Keratinocyte (primary cell): Measurements from ENCODE around the gene RASSF7. TPM values are rescaled to one million over a fixed set of nuclear protein-coding genes. Genes with fewer than 3 reads are reported as not detected.

Experiments used
- DNase-seq: peaks from one replicate; pipeline ENCODE4 v3.0.0-alpha.2; 2011; ENCODE audit warnings: low read depth, missing footprints, low spot score
- FAIRE-seq: peaks from 2 replicates; lab custom pipeline; 2011; peaks lifted over from hg19 to GRCh38; lab: Jason Lieb, UNC
- H2AFZ ChIP-seq: 2 replicates; pipeline ENCODE4 v1.6.0; 2012; ENCODE audit warnings: low read length, control low read depth, inconsistent platforms; ENCODE audit not compliant: control insufficient read depth
- H3K27ac ChIP-seq: 2 replicates; pipeline ENCODE4 v1.5.1; 2011; ENCODE audit warnings: low read length; ENCODE audit not compliant: control insufficient read depth, insufficient read depth
- H3K27me3 ChIP-seq: 3 replicates; pipeline ENCODE4 v1.6.0; 2011; ENCODE audit warnings: low read length; ENCODE audit not compliant: control insufficient read depth, insufficient read depth; ENCODE audit errors: extremely low read depth
- H3K36me3 ChIP-seq, 2 experiments: 2 replicates in 1 of 2; 3 replicates in 1 of 2; pipeline ENCODE4 v1.5.1; 2011; ENCODE audit warnings: low read length in 2 of 2, mild to moderate bottlenecking in 1 of 2; ENCODE audit not compliant: control insufficient read depth in 2 of 2, insufficient read depth in 2 of 2; ENCODE audit errors: extremely low read depth in 1 of 2
- H3K4me1 ChIP-seq: 3 replicates; pipeline ENCODE4 v1.5.1; 2011; ENCODE audit warnings: low read length; ENCODE audit not compliant: control insufficient read depth, insufficient read depth; ENCODE audit errors: extremely low read depth
- H3K4me2 ChIP-seq: 3 replicates; pipeline ENCODE4 v1.6.0; 2011; ENCODE audit warnings: low read depth, low read length; ENCODE audit not compliant: control insufficient read depth, insufficient read depth; ENCODE audit errors: extremely low read depth
- H3K4me3 ChIP-seq, 3 experiments: fragments of 200-600 bp in 1 of 3; sonication (generic) in 1 of 3; 2 replicates in 2 of 3; 3 replicates in 1 of 3; pipeline ENCODE4 v1.5.1; 2011 to 2016; ENCODE audit warnings: low read length in 3 of 3, mild to moderate bottlenecking in 3 of 3, control low read depth in 2 of 3, inconsistent platforms in 1 of 3, low read depth in 1 of 3, mixed read lengths in 1 of 3, mixed run types in 1 of 3, moderate library complexity in 1 of 3; ENCODE audit not compliant: control insufficient read depth in 2 of 3, insufficient read depth in 2 of 3; ENCODE audit errors: extremely low read depth in 1 of 3
- H3K79me2 ChIP-seq: 2 replicates; pipeline ENCODE4 v1.6.0; 2012; ENCODE audit warnings: low read length; ENCODE audit not compliant: control insufficient read depth, insufficient read depth
- H3K9ac ChIP-seq: 3 replicates; pipeline ENCODE4 v1.6.0; 2011; ENCODE audit warnings: low read length; ENCODE audit not compliant: control insufficient read depth, insufficient read depth; ENCODE audit errors: extremely low read depth
- H3K9me1 ChIP-seq: 3 replicates; pipeline ENCODE4 v1.6.0; 2011; ENCODE audit warnings: low read length; ENCODE audit not compliant: control insufficient read depth, insufficient read depth; ENCODE audit errors: extremely low read depth
- H3K9me3 ChIP-seq: 2 replicates; pipeline ENCODE4 v1.5.1; 2012; ENCODE audit warnings: low read depth, low read length; ENCODE audit not compliant: control insufficient read depth
- H4K20me1 ChIP-seq: 3 replicates; pipeline ENCODE4 v1.6.0; 2011; ENCODE audit warnings: low read length; ENCODE audit not compliant: control insufficient read depth, insufficient read depth; ENCODE audit errors: extremely low read depth
- EZH2 ChIP-seq: IDR thresholded peaks from one replicate; pipeline ENCODE4 v1.6.1; 2012; ENCODE audit warnings: inconsistent platforms, mild to moderate bottlenecking, low read length, moderate library complexity
- dilution Hi-C: fragments of 300-500 bp; cut with MboI; formaldehyde crosslinking; loops from one replicate; pipeline ENCODE4 v1.7.0; 2020; ENCODE audit warnings: low sequenced_read_pairs; ENCODE audit not compliant: extremely low pct_ligation_motif_present
- polyA plus RNA-seq, 5 experiments: library from polyadenylated mRNA; depleted of rRNA in 3 of 5; stranded (reverse) in 3 of 5; stranded (forward) in 1 of 5; unstranded in 1 of 5; fragments of >200 nt; gene quantifications; 1 replicate in 1 of 5; 2 replicates in 3 of 5; 3 replicates in 1 of 5; pipeline versions ENCODE4 v1.2.1 to v1.2.3, GENCODE V29; 2011 to 2012; ENCODE audit warnings: missing spikeins in 2 of 5, low read depth in 1 of 5, low replicate concordance in 1 of 5
- TF ChIP-seq, protein P1 (sequence below), 3 experiments: IDR thresholded peaks in 1 of 3; conservative IDR thresholded peaks in 1 of 3; optimal IDR thresholded peaks in 1 of 3; 2 replicates in 2 of 3; 3 replicates in 1 of 3; pipeline versions ENCODE3 to v1.5.1; 2011; ENCODE audit warnings: low read length in 3 of 3, mild to moderate bottlenecking in 3 of 3, moderate library complexity in 2 of 3, control low read depth in 1 of 3, inconsistent platforms in 1 of 3; ENCODE audit not compliant: insufficient read depth in 2 of 3; ENCODE audit errors: extremely low read depth in 1 of 3

RASSF7 gene
- polyA plus RNA-seq, 1 donor (not counting 4 experiments of a cell fraction or from before 2014, with no cell fraction given) = 24.3 TPM

DNA sequence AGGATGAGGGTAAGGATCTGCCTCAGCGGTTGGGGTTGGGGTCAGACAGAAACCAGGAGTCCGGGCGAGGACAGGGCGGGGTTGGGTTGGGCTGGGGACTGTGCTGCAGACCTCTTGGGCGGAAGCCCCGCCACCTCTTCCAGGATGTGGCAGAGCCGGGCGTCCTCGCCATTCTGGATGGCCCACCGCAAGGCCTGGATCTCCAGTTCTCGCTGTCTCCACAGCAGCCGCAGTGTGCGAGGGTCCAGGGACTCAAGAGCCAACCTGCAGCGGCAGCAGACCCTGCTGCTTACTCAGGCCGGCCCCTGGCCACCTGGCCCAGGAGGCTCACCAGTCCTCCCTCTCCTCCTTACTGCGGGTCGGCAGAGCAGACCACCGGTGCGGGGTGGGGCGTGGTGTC is 2.3 kb upstream of the RASSF7 start:
- Histone ChIP-seq H3K9me1 (no peaks in the 10 kb centered on the region), H4K20me1 (no peaks in the 10 kb centered on the region), H3K27me3 (peaks cover 28% of the 10 kb centered on the region), H3K4me1 (peaks cover 15% of the 10 kb centered on the region), H3K9ac (no peak overlapping the region), H3K4me3 (no peak overlapping the region), H3K27ac (no peak overlapping the region), H3K9me3 (no peaks in the 10 kb centered on the region), H3K4me2 (no peak overlapping the region), H2AFZ (no peak overlapping the region), H3K36me3 (peaks cover 4 to 12% of the 10 kb centered on the region in 2 experiments), H3K79me2 (peaks cover 16% of the 10 kb centered on the region)
- DNase-seq (no peak), FAIRE-seq (no peak)
- dilution Hi-C loops = no loop called here
- TF ChIP-seq, protein P1, sequence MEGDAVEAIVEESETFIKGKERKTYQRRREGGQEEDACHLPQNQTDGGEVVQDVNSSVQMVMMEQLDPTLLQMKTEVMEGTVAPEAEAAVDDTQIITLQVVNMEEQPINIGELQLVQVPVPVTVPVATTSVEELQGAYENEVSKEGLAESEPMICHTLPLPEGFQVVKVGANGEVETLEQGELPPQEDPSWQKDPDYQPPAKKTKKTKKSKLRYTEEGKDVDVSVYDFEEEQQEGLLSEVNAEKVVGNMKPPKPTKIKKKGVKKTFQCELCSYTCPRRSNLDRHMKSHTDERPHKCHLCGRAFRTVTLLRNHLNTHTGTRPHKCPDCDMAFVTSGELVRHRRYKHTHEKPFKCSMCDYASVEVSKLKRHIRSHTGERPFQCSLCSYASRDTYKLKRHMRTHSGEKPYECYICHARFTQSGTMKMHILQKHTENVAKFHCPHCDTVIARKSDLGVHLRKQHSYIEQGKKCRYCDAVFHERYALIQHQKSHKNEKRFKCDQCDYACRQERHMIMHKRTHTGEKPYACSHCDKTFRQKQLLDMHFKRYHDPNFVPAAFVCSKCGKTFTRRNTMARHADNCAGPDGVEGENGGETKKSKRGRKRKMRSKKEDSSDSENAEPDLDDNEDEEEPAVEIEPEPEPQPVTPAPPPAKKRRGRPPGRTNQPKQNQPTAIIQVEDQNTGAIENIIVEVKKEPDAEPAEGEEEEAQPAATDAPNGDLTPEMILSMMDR (optimal IDR thresholded peaks at IDR 0.05 in 1 of 3, IDR thresholded peaks at IDR 0.05 in 1 of 3, conservative IDR thresholded peaks at IDR 0.05 in 1 of 3; ENCODE audit: extremely low read depth in 1 of 3, insufficient read depth in 2 of 3, low read length in 3 of 3) = no peak
- no peak for TF ChIP-seq EZH2

DNA sequence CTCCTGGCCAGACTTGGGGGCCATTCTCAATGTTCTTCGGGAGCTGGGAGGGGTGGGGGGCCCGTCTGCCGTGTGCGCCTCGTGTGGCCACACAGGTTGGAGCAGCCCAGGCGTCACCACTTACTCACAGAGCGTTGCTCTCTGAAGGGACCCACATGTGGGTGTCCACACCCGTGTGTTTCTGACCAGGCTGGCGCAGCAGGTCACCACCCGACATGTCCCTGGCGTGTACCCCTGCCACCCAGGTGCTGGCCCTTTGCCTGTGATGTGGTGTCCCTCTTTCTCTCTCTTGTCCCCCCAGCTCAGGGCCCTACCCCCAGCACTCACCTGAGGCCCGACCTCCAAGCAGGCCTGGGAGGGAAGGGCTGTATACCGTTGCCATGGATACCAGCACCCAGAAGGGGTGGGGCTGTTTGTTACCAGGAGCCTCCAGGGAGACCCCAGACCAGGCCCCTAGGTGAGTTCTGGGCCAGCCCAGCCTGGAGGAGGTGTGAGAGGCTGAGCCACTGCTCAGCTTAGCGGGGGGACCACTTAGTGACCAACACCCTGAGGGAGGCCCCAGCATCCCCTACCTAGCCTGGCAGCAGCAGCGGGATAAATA is 1.6 kb upstream of the RASSF7 start:
- H3K9ac ChIP-seq = no peak overlapping the region
- TF ChIP-seq EZH2 = no peak
- TF ChIP-seq, protein P1 (optimal IDR thresholded peaks at IDR 0.05 in 1 of 3, IDR thresholded peaks at IDR 0.05 in 1 of 3, conservative IDR thresholded peaks at IDR 0.05 in 1 of 3; ENCODE audit: extremely low read depth in 1 of 3, insufficient read depth in 2 of 3, low read length in 3 of 3) = no peak
- DNase-seq (no peak), FAIRE-seq (no peak)
- peaks cover 24% of the 10 kb centered on the region for H3K27me3 ChIP-seq
- H2AFZ ChIP-seq = no peak overlapping the region
- no peak overlapping the region for H3K4me2 ChIP-seq
- no peak overlapping the region for H3K4me3 ChIP-seq
- H3K36me3 ChIP-seq = peaks cover 4 to 16% of the 10 kb centered on the region in 2 experiments
- dilution Hi-C loops = no loop called here
- no peaks in the 10 kb centered on the region for H3K9me1 ChIP-seq
- no peak overlapping the region for H3K27ac ChIP-seq
- no peaks in the 10 kb centered on the region for H4K20me1 ChIP-seq
- no peaks in the 10 kb centered on the region for H3K9me3 ChIP-seq
- H3K79me2 ChIP-seq = peaks cover 16% of the 10 kb centered on the region
- peaks cover 15% of the 10 kb centered on the region for H3K4me1 ChIP-seq
